Activated CD8-positive, alpha-beta memory T cell treated with anti-CD3 and anti-CD28 coated beads for 48 hours (primary cell): Measurements from ENCODE around the gene MRPL36.

ENCODE experiments used
- DNase-seq, 3 experiments: peaks; one replicate each; pipeline ENCODE4 v3.0.0-alpha.2; 2020; ENCODE audit warnings: low read depth in 2 of 3, low spot score in 2 of 3

The MRPL36 gene

DNA sequence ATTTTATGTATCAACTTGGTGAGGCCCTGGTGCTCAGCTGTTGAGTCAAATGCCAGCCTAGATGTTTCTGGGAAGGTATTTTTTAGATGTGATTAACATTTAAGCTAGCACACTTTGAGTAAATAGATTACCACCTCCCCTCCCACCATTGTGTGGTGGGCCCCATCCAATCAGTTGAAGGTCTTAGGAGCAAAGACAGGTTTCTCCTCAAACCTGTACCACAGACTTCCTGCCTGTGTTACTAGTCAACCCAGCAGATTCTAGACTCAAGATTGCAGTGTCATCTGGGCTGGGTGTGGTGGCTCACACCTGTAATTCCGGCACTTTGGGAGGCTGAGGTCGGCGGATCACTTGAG lies 33.8 kb downstream of the MRPL36 start:
- DNase-seq: no peak

DNA sequence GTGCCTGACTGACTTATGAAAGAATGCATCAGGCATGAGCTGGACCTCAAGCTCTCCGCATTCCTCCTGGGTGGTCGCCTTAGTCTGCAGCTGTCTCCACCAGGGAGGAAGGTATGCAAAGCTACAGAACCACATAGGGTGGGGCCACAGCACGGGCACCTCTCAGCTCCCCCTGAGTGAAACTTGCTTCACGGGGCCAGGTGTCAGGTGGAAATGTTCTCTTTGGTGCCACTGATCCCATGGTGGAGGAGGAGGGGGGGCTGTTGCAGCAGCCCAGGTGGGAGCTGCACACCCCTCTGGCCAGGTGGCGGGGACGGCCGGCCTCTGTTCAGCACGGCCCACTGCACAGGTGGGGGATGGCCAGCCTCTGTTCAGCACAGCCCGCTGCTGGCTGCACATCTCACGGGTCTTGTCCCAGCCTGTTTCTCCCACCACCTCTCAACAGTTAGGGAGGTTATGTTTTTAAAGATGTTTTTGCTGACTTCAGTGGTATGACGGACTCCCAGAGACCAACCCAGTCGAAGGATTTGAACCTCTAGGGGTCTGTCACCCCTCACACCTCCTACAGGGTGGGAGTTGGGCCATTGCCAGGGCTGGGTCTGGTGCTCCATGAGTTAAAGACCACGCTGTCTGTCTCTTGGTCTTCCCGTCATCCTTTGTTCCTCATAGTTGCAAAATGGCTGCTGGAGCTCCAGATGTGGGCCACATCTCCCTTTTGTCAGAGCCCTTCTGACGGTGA lies 34.3 kb downstream of the MRPL36 start:
- no peak for DNase-seq

DNA sequence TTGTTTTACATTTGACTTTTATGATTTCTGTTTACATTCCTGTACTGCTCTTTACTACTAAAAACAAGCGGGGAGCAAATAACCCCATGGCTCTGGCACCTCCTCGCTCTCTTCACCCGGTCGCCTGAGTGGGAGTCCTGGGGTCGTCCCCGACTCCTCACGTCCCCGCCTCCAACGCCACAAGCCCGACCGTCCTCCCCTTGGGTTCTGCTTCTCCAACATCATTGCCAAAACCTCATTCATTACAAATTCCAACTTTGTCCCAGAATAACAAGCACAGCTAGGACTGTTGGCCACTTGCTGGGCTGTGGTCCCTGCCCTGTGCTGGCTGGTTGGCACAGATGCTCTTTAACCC lies 35.1 kb downstream of the MRPL36 start:
- no peak for DNase-seq

DNA sequence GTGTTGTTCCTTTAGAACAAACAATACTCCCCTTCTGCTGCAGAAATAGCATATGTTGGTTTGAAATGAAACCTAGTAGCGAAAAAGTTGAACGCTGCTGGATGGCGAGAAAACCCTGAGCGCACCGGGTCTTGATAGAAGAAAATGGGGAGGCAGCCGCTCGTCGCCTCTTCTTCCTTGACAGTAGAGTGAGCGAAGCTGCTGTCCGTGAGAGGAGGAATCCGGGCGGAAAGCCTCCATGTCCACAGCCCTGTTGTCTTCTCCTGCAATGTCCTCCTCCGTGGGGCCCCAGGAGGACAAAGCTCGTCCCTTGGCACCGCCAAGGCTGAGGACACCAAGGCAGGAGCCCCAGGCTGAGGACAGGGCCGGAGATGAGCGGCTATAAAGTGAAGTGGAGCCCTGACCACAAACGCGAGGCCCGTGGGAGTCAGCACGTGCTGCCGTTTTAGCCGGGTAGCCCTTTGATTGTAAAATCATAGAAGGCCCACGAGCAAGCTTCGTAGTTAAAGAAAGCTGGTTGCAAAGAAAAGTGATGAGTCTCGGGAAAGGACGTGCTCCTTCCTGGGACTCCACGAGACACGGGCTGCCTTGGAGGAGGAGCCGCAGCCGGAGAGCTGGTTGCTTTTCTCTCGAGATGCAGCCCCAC lies 35.6 kb downstream of the MRPL36 start:
- DNase-seq: no peak

DNA sequence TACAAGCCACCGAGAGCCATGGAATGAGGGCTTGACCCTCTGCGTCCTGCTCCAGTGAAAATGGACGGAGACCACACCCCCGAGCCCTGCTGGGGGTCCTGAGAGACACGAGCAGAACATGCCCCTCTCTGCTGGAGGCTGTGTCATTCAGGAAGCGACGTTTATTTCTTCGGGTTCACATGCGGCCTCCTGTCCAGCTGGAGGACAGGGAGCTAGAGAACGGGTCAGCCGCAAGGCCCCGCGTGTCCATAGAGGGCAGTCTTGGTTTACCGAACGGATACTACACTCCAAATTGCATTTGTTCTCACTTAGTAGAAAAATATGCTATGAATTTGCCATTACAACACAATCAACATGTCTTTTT lies 36.1 kb downstream of the MRPL36 start:
- no peak for DNase-seq

DNA sequence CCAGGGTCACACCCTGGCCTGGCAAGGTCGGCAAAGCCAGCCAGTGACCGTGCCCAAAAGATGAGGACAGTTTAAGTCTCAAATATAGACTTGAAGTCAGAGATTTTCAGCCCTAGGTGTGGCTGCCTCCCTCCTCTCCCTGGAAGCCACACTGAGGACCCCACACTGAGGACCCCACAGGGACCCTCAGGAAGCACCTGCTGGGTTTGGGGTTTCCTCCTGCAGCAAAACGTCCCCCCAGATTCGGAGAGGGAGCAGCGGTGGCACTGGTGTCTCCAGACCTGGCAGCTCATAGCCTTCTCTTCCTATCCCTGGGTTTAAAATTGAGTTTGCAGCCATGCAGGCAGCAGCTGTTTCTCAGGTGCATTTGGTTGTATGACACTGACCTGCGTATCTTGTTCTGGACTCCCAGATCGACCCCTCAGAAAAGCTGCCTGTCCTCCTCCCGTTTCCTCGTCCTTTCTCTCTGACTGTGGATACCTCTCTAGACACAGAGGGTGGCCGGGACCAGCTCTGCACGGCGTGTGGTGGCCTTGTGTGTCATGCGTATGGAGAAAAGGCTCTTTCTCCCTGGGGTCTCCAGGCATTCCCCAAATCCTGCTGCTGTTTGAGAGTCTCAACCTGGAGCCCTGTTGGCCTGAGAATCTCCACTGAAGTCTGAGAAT lies 36.6 kb downstream of the MRPL36 start:
- no peak for DNase-seq

DNA sequence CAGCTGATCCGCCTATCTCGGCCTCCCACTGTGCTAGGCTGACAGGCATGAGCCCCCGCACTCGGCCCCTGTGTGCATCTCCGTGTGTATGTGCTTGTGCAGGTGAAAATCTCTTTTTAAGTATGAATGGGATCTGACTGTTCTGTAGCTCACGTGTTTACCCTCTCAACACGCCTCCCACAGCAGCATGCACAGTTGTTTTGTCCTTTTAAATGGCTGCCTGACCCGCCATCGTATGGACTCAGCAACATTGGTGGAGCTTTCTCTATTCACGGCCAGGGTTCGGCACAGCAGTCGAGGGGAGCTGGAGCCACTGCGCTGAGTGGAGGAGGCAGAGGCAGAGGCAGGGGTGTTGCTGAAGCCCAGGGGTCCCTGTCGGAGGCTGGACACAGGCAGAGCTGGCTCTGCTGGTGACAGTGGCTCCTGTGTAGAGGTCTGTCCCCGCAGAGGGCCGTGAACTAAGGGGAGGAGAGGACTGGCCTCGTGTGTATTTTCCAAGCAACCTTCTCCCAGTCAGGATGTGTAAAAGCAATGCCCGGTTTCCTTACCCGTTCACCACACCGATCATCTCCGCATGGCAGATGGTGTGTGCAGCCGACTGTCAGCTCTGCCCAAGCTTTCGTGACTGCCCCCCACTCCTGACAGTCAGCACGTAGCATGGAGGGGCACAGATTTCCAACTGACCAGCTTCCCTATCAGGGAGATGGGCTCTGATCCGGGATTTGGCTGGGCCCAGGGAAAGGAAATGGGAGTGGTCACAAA lies 37.3 kb downstream of the MRPL36 start:
- no peak for DNase-seq

DNA sequence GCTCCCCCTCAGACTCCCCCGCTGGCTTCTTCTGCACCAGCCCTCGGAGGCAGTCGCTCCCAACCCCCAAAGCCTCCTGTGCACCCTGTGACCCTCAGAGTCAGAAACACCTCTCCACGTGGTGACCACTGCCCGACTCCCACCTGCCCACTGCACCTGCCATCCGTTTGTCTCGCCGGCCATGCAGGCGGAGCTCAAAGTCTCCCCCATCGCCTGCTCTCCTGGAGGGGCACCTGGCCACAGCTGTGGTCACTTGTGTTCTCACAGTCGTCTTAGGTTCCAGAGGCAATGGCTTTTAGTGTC lies 38.2 kb downstream of the MRPL36 start:
- DNase-seq: no peak

DNA sequence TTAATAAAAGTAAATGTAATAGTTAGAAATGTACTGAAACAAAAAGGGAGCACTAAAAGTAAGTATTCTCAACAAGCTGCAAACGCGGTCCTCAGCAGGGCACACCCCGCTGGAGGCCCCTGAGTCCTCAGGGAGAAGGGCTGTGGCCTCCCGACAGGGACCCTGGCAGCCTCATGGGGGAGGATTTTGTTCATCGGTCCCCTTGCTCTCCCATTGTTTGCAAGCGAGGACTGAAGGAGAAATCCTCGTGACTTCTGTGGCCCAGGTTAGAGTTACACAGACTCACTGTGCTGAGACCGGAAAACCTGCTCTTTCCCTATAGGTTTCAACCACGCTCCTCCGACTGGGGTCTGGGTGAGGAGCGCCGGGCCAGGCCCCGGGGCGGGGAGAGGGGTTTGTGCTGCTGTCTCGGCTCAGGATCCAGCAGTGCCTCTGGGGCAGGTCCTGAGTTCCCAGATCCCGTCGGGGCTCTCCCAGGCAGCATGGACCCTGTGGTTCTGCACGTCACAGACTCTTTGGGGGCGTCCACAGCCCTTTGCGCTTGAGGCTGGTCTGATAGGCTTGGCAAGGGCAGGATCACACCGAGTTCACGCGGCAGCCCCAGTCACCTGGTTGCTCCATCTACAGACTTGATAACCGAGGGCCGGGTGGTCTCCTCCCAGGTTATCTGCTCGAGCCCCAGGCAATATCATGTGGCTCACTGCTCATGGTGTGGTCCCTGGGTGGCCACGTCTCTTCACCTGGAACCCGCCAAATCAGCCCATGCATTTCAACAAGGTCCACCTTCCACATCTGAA lies 38.8 kb downstream of the MRPL36 start:
- no peak for DNase-seq

DNA sequence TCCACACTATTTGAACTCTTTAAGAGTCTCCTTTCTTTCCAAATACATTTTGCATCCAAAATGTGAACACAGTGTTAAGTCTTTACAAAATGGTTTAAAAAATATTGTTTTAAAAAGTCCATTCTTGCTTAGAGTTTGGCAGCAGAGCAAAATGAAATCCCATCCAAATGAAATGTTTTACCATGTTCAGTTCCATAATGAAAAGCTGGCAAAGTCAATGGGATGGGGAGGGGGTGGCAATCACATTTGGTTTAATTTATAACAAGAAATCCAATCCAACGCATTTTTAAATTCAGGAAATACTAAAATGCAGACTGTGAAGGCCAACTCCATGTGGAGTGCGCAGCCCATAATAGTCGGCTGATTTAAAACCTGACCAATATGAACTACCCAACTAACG lies 39.4 kb downstream of the MRPL36 start:
- DNase-seq: no peak

DNA sequence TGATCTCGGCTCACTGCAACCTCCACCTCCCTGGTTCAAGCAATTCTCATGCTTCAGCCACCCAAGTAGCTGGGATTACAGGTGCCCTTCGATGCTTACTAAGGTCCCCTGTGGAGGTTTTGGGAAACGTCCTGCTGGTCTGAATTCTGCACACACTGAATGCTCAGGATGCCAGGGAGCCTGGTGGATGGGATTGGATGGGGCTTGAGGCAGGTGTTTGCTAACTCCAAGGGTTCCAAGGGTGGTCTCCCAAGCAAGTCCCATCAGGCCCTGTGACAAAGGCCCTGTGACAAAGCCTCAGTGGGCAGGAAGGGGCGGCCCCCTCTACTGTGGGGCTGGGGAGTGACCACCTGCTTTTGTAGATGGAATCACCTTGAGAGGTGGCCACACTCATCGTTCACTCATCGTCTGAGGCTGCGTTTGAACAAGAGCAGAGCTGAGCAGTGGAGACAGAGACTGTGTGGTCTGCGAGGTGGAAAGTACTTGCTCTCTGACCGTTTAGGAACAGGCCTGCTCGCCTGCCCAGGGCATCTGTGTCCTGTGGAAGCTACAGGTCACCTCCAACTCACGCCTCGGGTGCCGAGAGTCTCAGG lies 40.2 kb downstream of the MRPL36 start:
- DNase-seq: no peak

DNA sequence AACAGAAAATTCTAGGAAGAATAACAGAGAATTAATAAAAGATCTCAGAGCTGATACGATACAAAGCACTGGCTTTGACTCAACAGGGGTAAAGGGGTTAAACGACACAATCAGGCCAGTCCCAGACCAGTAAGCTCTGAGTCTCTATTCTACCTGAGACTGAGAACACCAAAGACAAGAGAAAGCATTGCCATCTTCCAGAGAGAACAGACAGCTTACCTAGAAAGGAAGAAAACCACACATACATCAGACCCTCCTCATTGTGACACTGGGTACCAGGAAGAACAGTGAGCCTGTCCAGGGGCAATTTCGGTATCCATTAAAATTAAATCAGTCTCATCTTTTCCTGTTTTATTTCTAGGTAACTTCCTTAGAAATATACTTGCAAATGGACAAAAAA lies 41.1 kb downstream of the MRPL36 start:
- DNase-seq: no peak

DNA sequence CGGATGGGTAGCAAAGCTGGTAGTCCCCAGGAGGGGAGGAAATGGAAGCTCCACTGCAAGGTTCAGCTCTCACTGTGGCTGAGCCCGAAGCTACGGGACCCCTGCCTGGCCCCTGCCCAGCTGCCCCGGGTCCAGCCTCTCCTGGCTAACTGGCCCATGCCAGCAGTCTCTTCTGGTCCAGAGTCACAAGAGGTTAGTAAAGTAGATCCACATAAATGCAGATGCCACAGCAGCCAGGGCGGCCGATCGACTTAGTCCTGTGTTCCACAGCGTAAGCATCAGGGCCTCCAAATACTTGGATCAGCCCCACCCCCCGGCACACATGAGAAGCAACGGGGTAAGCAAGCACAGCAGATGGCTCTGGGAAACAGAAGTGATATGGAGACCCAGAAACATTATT lies 42.1 kb downstream of the MRPL36 start:
- no peak for DNase-seq

DNA sequence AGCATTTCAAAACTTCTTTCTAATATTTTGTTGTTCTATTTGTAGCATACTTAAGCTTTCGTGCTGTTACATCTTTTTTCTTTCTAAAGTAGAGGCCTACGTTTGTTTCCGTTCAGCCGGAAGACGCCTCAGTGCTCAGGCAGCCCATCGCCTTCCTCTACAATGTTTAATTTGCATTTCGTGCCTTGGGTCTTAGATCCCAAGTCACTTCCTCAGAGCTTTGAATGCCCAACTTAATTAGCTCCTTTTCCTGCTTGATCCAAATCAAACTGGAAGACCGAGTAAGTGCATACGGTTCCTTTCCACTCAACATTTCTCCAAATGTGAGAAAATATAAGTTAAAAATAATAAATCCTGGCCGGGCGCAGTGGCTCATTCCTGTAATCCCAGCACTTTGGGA lies 43.2 kb downstream of the MRPL36 start:
- DNase-seq: no peak

DNA sequence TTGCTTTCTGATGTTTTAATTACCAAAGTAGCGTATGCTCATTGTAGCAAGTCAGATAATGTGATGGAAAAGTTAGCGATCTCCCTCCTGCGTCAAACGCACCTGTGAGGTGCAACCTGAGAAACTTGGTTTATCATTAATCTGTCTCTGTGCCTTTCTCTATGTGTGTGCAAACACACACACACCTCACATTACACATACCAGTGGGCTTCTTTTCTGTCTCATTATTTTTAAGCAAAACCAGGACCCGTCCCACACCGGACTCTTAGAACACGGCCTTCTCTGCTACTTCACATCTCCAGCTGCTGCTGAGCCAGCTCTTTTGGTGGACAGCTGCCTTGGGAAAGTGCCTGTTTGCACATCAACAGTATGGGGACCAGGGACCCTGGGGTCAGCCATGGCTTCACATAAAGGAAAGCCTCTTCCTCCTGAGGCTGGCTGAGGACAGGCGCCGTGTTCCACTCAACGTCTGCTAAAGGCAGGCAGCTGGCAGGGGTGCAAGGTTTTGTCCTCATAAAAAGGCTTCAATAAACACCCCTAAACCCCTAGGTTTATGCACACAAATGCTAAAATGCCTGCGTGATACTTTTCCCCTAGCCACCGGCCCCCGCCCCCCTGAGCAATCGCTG lies 44.2 kb downstream of the MRPL36 start:
- no peak for DNase-seq

DNA sequence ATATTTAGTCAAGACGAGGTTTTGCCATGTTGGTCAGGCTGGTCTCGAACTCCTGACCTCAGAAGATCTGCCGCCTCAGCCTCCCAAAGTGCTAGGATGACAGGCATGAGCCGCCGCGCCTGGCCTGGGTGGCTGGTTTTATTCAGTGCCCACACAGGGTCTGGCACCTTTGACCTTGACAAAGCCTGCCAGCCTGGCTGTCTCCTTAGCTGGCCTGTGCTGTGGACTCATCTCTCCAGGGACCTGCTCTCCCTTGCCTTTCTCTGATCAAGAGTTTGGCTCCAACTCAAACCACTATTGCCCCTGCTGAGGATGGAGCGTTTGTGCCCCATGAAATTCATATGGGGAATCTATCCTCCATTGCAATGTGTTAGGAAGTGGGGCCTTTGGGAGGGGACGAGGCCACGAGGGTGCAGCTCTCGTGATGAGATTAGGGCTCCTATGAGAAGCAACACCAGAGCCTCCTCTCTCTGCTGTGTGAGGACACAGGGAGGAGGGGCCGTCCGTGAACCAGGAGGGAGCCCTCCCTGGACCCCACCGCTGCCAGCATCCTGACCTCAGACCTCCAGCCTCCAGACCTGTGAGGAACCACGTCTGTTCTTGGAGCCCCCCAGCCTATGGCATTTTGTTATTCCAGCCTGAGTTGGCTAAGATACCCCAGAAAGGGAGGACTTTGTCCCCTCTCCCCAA lies 45.0 kb downstream of the MRPL36 start:
- DNase-seq: no peak

DNA sequence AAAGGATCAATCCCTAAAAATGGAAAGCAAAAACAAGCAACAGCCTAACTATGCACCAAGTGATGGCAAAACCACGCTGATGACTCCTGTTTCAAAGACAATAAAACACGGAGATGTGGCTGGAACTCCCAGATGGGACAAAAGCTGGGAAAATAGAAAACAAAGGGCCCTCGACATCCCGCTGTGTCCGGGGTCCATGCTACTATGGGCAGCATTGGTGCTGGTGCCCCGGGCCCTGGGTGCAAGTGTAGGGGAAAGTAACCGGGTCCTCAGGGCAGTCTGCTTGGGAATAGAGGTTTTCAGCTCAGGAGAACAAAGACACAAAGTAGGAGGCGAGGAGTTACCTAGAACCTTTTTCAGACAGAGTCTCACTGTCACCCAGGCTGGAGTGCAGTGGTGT lies 46.1 kb downstream of the MRPL36 start:
- DNase-seq: no peak

DNA sequence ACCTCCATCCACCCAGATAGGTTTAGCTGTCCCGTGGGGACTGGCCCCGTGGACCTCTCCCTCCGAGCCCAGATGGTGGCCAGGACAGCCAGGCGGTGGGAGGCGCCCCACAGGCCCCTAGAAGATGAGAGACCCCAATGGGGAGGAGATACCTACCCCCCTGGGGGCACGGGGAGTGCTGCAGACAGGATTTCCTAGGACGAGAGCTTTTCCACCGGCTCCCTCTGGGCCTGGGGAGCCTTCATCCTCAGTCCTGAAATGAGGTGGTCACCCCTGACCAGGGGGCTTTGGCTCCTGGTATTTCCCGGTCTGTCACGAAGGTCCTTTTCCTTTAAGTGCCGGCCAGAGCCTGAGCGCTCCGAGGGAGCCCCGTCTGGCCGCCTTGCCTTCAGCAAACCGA lies 46.8 kb downstream of the MRPL36 start:
- no peak for DNase-seq

DNA sequence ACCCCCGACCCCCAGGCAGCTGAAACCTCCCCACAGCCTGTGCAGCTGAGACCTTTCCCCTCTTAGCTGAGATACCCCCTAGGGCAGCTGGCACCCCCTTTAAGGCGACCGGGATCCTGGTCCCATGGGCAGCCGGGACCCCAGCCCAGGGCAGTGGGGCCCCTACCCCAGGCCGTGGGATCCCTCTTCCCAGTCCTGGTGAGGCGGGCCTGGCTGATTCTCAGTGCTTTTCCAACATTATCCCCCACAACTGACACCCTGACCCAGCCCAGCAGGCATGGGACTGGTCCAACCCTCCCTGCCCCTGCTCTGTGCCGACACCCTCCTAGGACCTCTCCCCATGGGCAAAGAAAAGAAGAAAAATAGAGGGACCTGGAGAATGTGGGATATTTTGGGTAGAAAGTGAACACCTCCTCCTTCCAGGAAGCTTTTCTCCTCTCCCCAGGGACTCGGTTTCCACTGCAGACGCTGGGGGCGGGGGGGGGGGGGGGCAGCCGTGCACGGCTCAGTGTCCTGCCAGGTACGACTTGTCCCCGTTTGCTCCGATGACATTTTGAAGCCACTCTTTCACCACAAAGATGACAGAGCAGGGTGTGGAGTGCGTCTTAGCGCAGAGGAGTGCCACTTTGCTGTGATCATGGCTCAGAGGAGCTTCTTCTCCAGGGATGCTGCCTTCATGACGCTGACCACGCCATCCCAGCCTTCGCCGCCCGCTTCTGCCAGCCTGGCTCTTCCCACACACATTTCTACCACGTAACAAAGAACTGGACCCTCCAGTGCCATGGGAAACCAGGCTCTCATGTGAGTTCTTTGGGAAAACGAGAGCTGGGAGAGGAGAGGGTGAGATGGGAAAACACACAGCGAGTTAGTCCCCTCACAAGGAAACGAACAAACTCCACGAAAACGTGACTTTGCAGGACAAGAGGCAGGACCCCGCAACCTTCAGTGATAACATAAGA lies 47.5 kb downstream of the MRPL36 start:
- DNase-seq: no peak
